H1 (cell line): ENCODE data around the gene NPS. TPM values are rescaled to one million over a fixed set of nuclear protein-coding genes. Genes with fewer than 3 reads are reported as not detected.

Source experiments
- CTCF ChIA-PET: fragments of 300-600 bp; sonication (Branson Sonifier 250); formaldehyde crosslinking; loops from one replicate; lab custom pipeline; 2021; ENCODE audit not compliant: partially characterized antibody; lab: Charles Lee
- POLR2A ChIA-PET: fragments of 300-600 bp; sonication (Branson Sonifier 250); formaldehyde crosslinking; loops from one replicate; lab custom pipeline; 2021; ENCODE audit warnings: inconsistent platforms; ENCODE audit not compliant: partially characterized antibody; lab: Charles Lee
- DNase-seq, 2 experiments: peaks; one replicate each; pipeline versions ENCODE4 v3.0.0 to v3.0.0-alpha.2; 2010 to 2022; ENCODE audit warnings: low spot score in 2 of 2, low read depth in 1 of 2, mixed read lengths in 1 of 2
- FAIRE-seq: peaks from 2 replicates; lab custom pipeline; 2011; peaks lifted over from hg19 to GRCh38; lab: Jason Lieb, UNC
- H2AFZ ChIP-seq: 2 replicates; pipeline ENCODE4 v1.8.1; 2012; ENCODE audit warnings: low read length, inconsistent platforms
- H2AK5ac ChIP-seq: 2 replicates; pipeline ENCODE4 v1.6.1; 2013; ENCODE audit warnings: low read depth, low read length
- H2BK120ac ChIP-seq: replicated peaks from 2 replicates; pipeline ENCODE3; 2013; ENCODE audit warnings: low read depth, low read length, inconsistent platforms
- H2BK12ac ChIP-seq: 2 replicates; pipeline ENCODE4 v1.6.1; 2013; ENCODE audit warnings: low read depth, low read length
- H2BK15ac ChIP-seq: 2 replicates; pipeline ENCODE4 v1.6.1; 2013; ENCODE audit warnings: low read length
- H2BK20ac ChIP-seq: 2 replicates; pipeline ENCODE4 v1.6.1; 2013; ENCODE audit warnings: low read length
- H2BK5ac ChIP-seq: 2 replicates; pipeline ENCODE4 v1.6.1; 2013; ENCODE audit warnings: low read depth, low read length
- H3K14ac ChIP-seq: 2 replicates; pipeline ENCODE4 v1.6.1; 2013; ENCODE audit warnings: inconsistent platforms; ENCODE audit not compliant: insufficient read length
- H3K18ac ChIP-seq: 2 replicates; pipeline ENCODE4 v1.6.1; 2013; ENCODE audit warnings: low read length; ENCODE audit errors: extremely low read depth
- H3K23ac ChIP-seq: 2 replicates; pipeline ENCODE4 v1.6.1; 2013; ENCODE audit warnings: inconsistent platforms; ENCODE audit not compliant: insufficient read length
- H3K23me2 ChIP-seq: 2 replicates; pipeline ENCODE4 v1.6.1; 2013; ENCODE audit warnings: low read depth, low read length
- H3K27ac ChIP-seq: 2 replicates; pipeline ENCODE4 v1.6.1; 2011; ENCODE audit warnings: low read depth, low read length, inconsistent platforms
- H3K27me3 ChIP-seq, 4 experiments: replicated peaks in 1 of 4; 1 replicate in 1 of 4; 2 replicates in 3 of 4; pipeline versions ENCODE4 v1.6.1 to v1.8.1; 2011 to 2013; ENCODE audit warnings: low read length in 3 of 4, mild to moderate bottlenecking in 3 of 4, inconsistent platforms in 2 of 4, mixed read lengths in 2 of 4, moderate library complexity in 1 of 4; ENCODE audit not compliant: control insufficient read depth in 3 of 4, insufficient read depth in 3 of 4; ENCODE audit errors: extremely low read depth in 1 of 4
- H3K36me3 ChIP-seq, 4 experiments: 2 replicates each; pipeline versions ENCODE4 v1.6.1 to v1.8.1; 2011 to 2013; ENCODE audit warnings: mild to moderate bottlenecking in 4 of 4, low read length in 3 of 4, moderate library complexity in 2 of 4, control low read depth in 1 of 4, inconsistent platforms in 1 of 4; ENCODE audit not compliant: insufficient read depth in 4 of 4, control insufficient read depth in 2 of 4
- H3K4ac ChIP-seq: replicated peaks from 2 replicates; pipeline ENCODE3; 2013; ENCODE audit warnings: low read length, low read depth, mixed read lengths, inconsistent platforms; ENCODE audit not compliant: insufficient read length
- H3K4me1 ChIP-seq, 4 experiments: replicated peaks in 1 of 4; 1 replicate in 1 of 4; 2 replicates in 3 of 4; pipeline versions ENCODE4 v1.6.1 to v1.8.1; 2011 to 2013; ENCODE audit warnings: low read length in 3 of 4, inconsistent platforms in 2 of 4, mixed read lengths in 1 of 4; ENCODE audit not compliant: insufficient read depth in 4 of 4, control insufficient read depth in 3 of 4
- H3K4me2 ChIP-seq, 2 experiments: 2 replicates each; pipeline versions ENCODE4 v1.6.1 to v1.8.1; 2011 to 2013; ENCODE audit warnings: low read depth in 2 of 2, low read length in 2 of 2, control low read depth in 1 of 2, inconsistent platforms in 1 of 2, mild to moderate bottlenecking in 1 of 2; ENCODE audit not compliant: insufficient read depth in 1 of 2
- H3K4me3 ChIP-seq, 4 experiments: fragments of 200-600, 300-600 bp in 1 of 4; sonication (generic), shearing (Covaris generic), sonication (Bioruptor Twin) in 1 of 4; 2 replicates each; pipeline versions ENCODE4 v1.5.1 to v1.8.1; 2011 to 2016; ENCODE audit warnings: low read length in 4 of 4, low read depth in 3 of 4, control low read depth in 2 of 4, inconsistent platforms in 2 of 4, mild to moderate bottlenecking in 2 of 4, mixed read lengths in 1 of 4, moderate library complexity in 1 of 4; ENCODE audit not compliant: insufficient read depth in 2 of 4; ENCODE audit errors: extremely low read depth in 1 of 4
- H3K56ac ChIP-seq: replicated peaks from 2 replicates; pipeline ENCODE3; 2013; ENCODE audit warnings: low read depth, mild to moderate bottlenecking, mixed read lengths, low read length, inconsistent platforms; ENCODE audit not compliant: insufficient read length
- H3K79me1 ChIP-seq: 2 replicates; pipeline ENCODE4 v1.6.1; 2013; ENCODE audit warnings: low read depth, low read length, control low read depth
- H3K79me2 ChIP-seq, 2 experiments: 2 replicates each; pipeline versions ENCODE4 v1.6.1 to v1.8.1; 2012 to 2013; ENCODE audit warnings: low read length in 2 of 2, mild to moderate bottlenecking in 2 of 2, inconsistent platforms in 1 of 2; ENCODE audit not compliant: insufficient read depth in 2 of 2, control insufficient read depth in 1 of 2
- H3K9ac ChIP-seq, 4 experiments: replicated peaks in 1 of 4; 1 replicate in 1 of 4; 2 replicates in 3 of 4; pipeline versions ENCODE4 v1.6.1 to v1.8.1; 2011 to 2013; ENCODE audit warnings: low read depth in 3 of 4, low read length in 3 of 4, control low read depth in 2 of 4, mild to moderate bottlenecking in 2 of 4, moderate library complexity in 2 of 4, inconsistent platforms in 1 of 4; ENCODE audit errors: extremely low read depth in 1 of 4
- H3K9me3 ChIP-seq, 2 experiments: 2 replicates each; pipeline versions ENCODE4 v1.6.1 to v1.8.1; 2012 to 2013; ENCODE audit warnings: mild to moderate bottlenecking in 2 of 2, moderate library complexity in 2 of 2, control low read depth in 1 of 2, inconsistent platforms in 1 of 2, low read depth in 1 of 2, low read length in 1 of 2, mixed read lengths in 1 of 2; ENCODE audit not compliant: insufficient read depth in 2 of 2
- H4K20me1 ChIP-seq, 2 experiments: replicated peaks in 1 of 2; 2 replicates each; pipeline versions ENCODE3 to v1.8.1; 2011 to 2013; ENCODE audit warnings: inconsistent platforms in 2 of 2, low read length in 2 of 2, mild to moderate bottlenecking in 1 of 2; ENCODE audit not compliant: insufficient read depth in 2 of 2, control insufficient read depth in 1 of 2
- H4K5ac ChIP-seq: 2 replicates; pipeline ENCODE4 v1.6.1; 2013; ENCODE audit warnings: low read length, low read depth, mixed read lengths, inconsistent platforms; ENCODE audit not compliant: insufficient read length
- H4K8ac ChIP-seq: 2 replicates; pipeline ENCODE4 v1.8.0; 2013; ENCODE audit warnings: mild to moderate bottlenecking, moderate library complexity, low read length, inconsistent platforms; ENCODE audit not compliant: insufficient read depth; ENCODE audit errors: extremely low read depth
- H4K91ac ChIP-seq: replicated peaks from 2 replicates; pipeline ENCODE3; 2013; ENCODE audit warnings: low read length, mixed read lengths, inconsistent platforms; ENCODE audit not compliant: insufficient read length
- ASH2L ChIP-seq: fragments of 200-600, 300-600 bp; sonication (generic); IDR thresholded peaks from one replicate; pipeline ENCODE4 v1.7.1; 2017; ENCODE audit warnings: low read length
- BRCA1 ChIP-seq: IDR thresholded peaks from 2 replicates; pipeline ENCODE4 v1.6.1; 2012; ENCODE audit warnings: low read depth, low read length, improper control_type of control experiment
- CBX5 ChIP-seq: fragments of 300-800, 300-1000 bp; sonication (generic); IDR thresholded peaks from 2 replicates; pipeline ENCODE4 v1.7.1; 2016; ENCODE audit warnings: antibody characterized with exemption, low read length, low read depth
- CBX8 ChIP-seq: fragments of 300-800, 300-1000 bp; sonication (generic); IDR thresholded peaks from 2 replicates; pipeline ENCODE4 v1.7.1; 2016; ENCODE audit warnings: low read depth, low read length, borderline replicate concordance
- EP300 ChIP-seq, 2 experiments: IDR thresholded peaks; 1 replicate in 1 of 2; 2 replicates in 1 of 2; pipeline ENCODE4 v1.6.1; 2011 to 2012; ENCODE audit warnings: low read depth in 2 of 2, low read length in 2 of 2, mild to moderate bottlenecking in 2 of 2, borderline replicate concordance in 1 of 2, inconsistent platforms in 1 of 2, moderate library complexity in 1 of 2
- HDAC6 ChIP-seq: IDR thresholded peaks from one replicate; pipeline ENCODE4 v1.7.1; 2012; ENCODE audit warnings: low read depth, mild to moderate bottlenecking, inconsistent platforms, low read length, moderate library complexity
- KDM4A ChIP-seq: IDR thresholded peaks from one replicate; pipeline ENCODE4 v1.7.1; 2012; ENCODE audit warnings: low read depth, mild to moderate bottlenecking, moderate library complexity, low read length, inconsistent platforms; ENCODE audit not compliant: severe bottlenecking
- NRF1 ChIP-seq: IDR thresholded peaks from 2 replicates; pipeline ENCODE4 v1.6.1; 2011; ENCODE audit warnings: mild to moderate bottlenecking, low read depth, low read length, improper control_type of control experiment
- RNF2 ChIP-seq: fragments of 200-900, 300-1000 bp; sonication (generic); IDR thresholded peaks from 2 replicates; pipeline ENCODE4 v1.7.1; 2016; ENCODE audit warnings: borderline replicate concordance, low read depth, mild to moderate bottlenecking, antibody characterized with exemption, low read length; ENCODE audit not compliant: poor library complexity, severe bottlenecking; ENCODE audit errors: missing control alignments
- SIRT6 ChIP-seq: IDR thresholded peaks from one replicate; pipeline ENCODE4 v1.7.1; 2012; ENCODE audit warnings: low read length, inconsistent platforms
- SRF ChIP-seq: IDR thresholded peaks from 2 replicates; pipeline ENCODE4 v1.6.1; 2011; ENCODE audit warnings: mild to moderate bottlenecking, low read depth, low read length, moderate library complexity
- TAF7 ChIP-seq: optimal IDR thresholded peaks from 2 replicates; pipeline ENCODE3; 2011; ENCODE audit warnings: low read depth, mild to moderate bottlenecking, inconsistent platforms, low read length, moderate library complexity, borderline replicate concordance
- TCF12 ChIP-seq: IDR thresholded peaks from 2 replicates; pipeline ENCODE4 v1.6.1; 2011; ENCODE audit warnings: low read depth, mild to moderate bottlenecking, low read length
- WGBS, 2 experiments: shearing (Covaris generic) in 1 of 2; methylation state at CpG; one replicate each; pipeline versions ENCODE4 v1.1.6 to v1.1.7; 2013 to 2015; ENCODE audit warnings: low lambda C conversion rate in 2 of 2, mixed read lengths in 2 of 2, inconsistent platforms in 1 of 2, low coverage in 1 of 2, missing lambda C conversion rate in 1 of 2; ENCODE audit not compliant: insufficient replicate concordance in 2 of 2, insufficient coverage in 1 of 2, insufficient read length in 1 of 2; ENCODE audit errors: extremely low coverage in 1 of 2, missing lambda C conversion rate in 1 of 2; 5-methylcytosine and 5-hydroxymethylcytosine counted together
- polyA plus RNA-seq, 7 experiments: library from polyadenylated mRNA; depleted of rRNA in 3 of 7; stranded (reverse) in 5 of 7; unstranded in 2 of 7; fragments of >200 nt in 5 of 7; fragments of 200-250 nt in 2 of 7; gene quantifications; 1 replicate in 5 of 7; 2 replicates in 1 of 7; 4 replicates in 1 of 7; pipeline versions ENCODE4 v1.2.1 to v1.2.3, GENCODE V29; 2011 to 2013; ENCODE audit warnings: missing spikeins in 2 of 7, mixed read lengths in 2 of 7
- total RNA-seq: library from RNA; stranded (reverse); fragmentation: NEBNext Ultra II Directional; extraction: Animal tissue kit (Norgen Biotek cat#: 25700); gene quantifications from 2 replicates; pipeline ENCODE4 v1.2.1, GENCODE V29; 2021

NPS gene
- total and polyA plus RNA-seq, 2 of the 8 experiments (the other 6 are each of a cell fraction or from before 2014, with no cell fraction given) = not detected

GRCh38 chr10:127571386-127571785 is 22.3 kb downstream of the NPS start:
- H2BK5ac ChIP-seq = no peak overlapping the region
- no peak overlapping the region for H4K5ac ChIP-seq
- H3K4me2 ChIP-seq = no peak overlapping the region
- no peaks in the 10 kb centered on the region for H3K27me3 ChIP-seq
- no peaks in the 10 kb centered on the region for H3K4me1 ChIP-seq
- no peak overlapping the region for H2AFZ ChIP-seq
- H3K27ac ChIP-seq = no peak overlapping the region
- DNase-seq = no peak
- no peak overlapping the region for H3K23ac ChIP-seq
- no peak overlapping the region for H3K56ac ChIP-seq
- H2AK5ac ChIP-seq = no peak overlapping the region
- no peaks in the 10 kb centered on the region for H4K20me1 ChIP-seq
- no peak overlapping the region for H2BK120ac ChIP-seq
- no peaks in the 10 kb centered on the region for H3K79me2 ChIP-seq
- no peak overlapping the region for H2BK15ac ChIP-seq
- H3K36me3 ChIP-seq = no peaks in the 10 kb centered on the region
- H3K14ac ChIP-seq = no peak overlapping the region
- no peak overlapping the region for H4K8ac ChIP-seq
- no peaks in the 10 kb centered on the region; a peak in 1 of 4 replicates for H3K9me3 ChIP-seq
- no peak overlapping the region for H3K4me3 ChIP-seq
- ChIA-PET POLR2A (no interaction called here), CTCF (no interaction called here)
- WGBS, 2 experiments = 91% methylated on average over 1 of the region's 1 CpG; no CpG with 5 or more reads in 1 of the 2 experiments
- H2BK12ac ChIP-seq = no peak overlapping the region
- H3K79me1 ChIP-seq = no peaks in the 10 kb centered on the region
- no peak for TF ChIP-seq NRF1
- no peak for TF ChIP-seq ASH2L
- no peak for TF ChIP-seq RNF2
- TF ChIP-seq SIRT6 = no peak
- TF ChIP-seq HDAC6 = no peak
- no peak for TF ChIP-seq SRF
- TF ChIP-seq TAF7 = no peak
- no peak for TF ChIP-seq EP300 (IDR thresholded peaks at IDR 0.05; ENCODE audit: borderline replicate concordance in 1 of 2, low read depth in 2 of 2, low read length in 2 of 2)
- no peak for TF ChIP-seq CBX8
- no peak for TF ChIP-seq KDM4A
- TF ChIP-seq TCF12 = no peak
- no peak for TF ChIP-seq BRCA1
- TF ChIP-seq CBX5 = no peak
- H3K23me2 ChIP-seq = no peaks in the 10 kb centered on the region
- H3K4ac ChIP-seq = no peak overlapping the region
- H3K9ac ChIP-seq = no peak overlapping the region
- no peak for FAIRE-seq
- no peak overlapping the region for H4K91ac ChIP-seq
- no peak overlapping the region for H3K18ac ChIP-seq
- H2BK20ac ChIP-seq = no peak overlapping the region
